K562 (cell line): Measurements from ENCODE around the gene ZNF143. TPM values are rescaled to one million over a fixed set of nuclear protein-coding genes. Genes with fewer than 3 reads are reported as not detected.
A peak's percentile ranks its signal among the peaks of the same experiment; 100 is the strongest.

ENCODE experiments used
- ATAC-seq: fragments of 200-7000 bp; cut with Tn5 transposase; 3 replicates; pipeline ENCODE4 v1.9.1; 2020; ENCODE audit warnings: moderate library complexity
- BruUV-seq: library from RNA; stranded (reverse); fragments of 400-500 nt; replicated peaks from 2 replicates; lab custom pipeline; 2021; lab: Mats Ljungman, UMichigan
- CTCF ChIA-PET: fragments of 300-600 bp; formaldehyde crosslinking; extraction: SDS; loops from one replicate; lab custom pipeline; 2021; ENCODE audit warnings: low intra/inter-chr PET ratio; lab: Yijun Ruan, JAX
- POLR2A ChIA-PET: fragments of 300-600, 350-650 bp; sonication (Branson Sonifier 250); formaldehyde crosslinking; extraction: SDS; loops from one replicate; lab custom pipeline; 2021; ENCODE audit warnings: antibody characterized with exemption, inconsistent platforms; lab: Yijun Ruan, JAX
- DNase-seq, 4 experiments: peaks; one replicate each; pipeline versions ENCODE4 v3.0.0 to v3.0.0-alpha.2; 2011 to 2018; ENCODE audit warnings: low spot score in 3 of 4, mixed read lengths in 3 of 4; ENCODE audit errors: extremely low read depth in 1 of 4
- FAIRE-seq: peaks from 2 replicates; lab custom pipeline; 2011; peaks lifted over from hg19 to GRCh38; lab: Jason Lieb, UNC
- H2AFZ ChIP-seq: 2 replicates; pipeline ENCODE4 v1.6.0; 2011; ENCODE audit warnings: low read depth, low read length, control low read depth, inconsistent platforms
- H3K27ac ChIP-seq: fragments of 200-600 bp; 3 replicates; pipeline ENCODE4 v1.8.0; 2011; ENCODE audit warnings: low read depth, mild to moderate bottlenecking, control low read depth, inconsistent platforms, low read length, moderate library complexity, mixed read lengths; ENCODE audit errors: extremely low read depth
- H3K27me3 ChIP-seq, 2 experiments: fragments of 300-600 bp in 1 of 2; 2 replicates in 1 of 2; 3 replicates in 1 of 2; pipeline versions ENCODE4 v1.6.0 to v1.8.0; 2011; ENCODE audit warnings: inconsistent platforms in 2 of 2, low read length in 2 of 2, mild to moderate bottlenecking in 1 of 2, mixed read lengths in 1 of 2, moderate library complexity in 1 of 2; ENCODE audit not compliant: control insufficient read depth in 2 of 2, insufficient read depth in 2 of 2
- H3K36me3 ChIP-seq: fragments of 300-600 bp; 3 replicates; pipeline ENCODE4 v1.8.0; 2011; ENCODE audit warnings: mild to moderate bottlenecking, low read length, inconsistent platforms; ENCODE audit not compliant: control insufficient read depth, insufficient read depth
- H3K4me1 ChIP-seq, 2 experiments: fragments of 200-600 bp in 1 of 2; replicated peaks in 1 of 2; 2 replicates in 1 of 2; 3 replicates in 1 of 2; pipeline versions ENCODE4 v1.5.1 to v1.8.0; 2011; ENCODE audit warnings: inconsistent platforms in 2 of 2, low read length in 2 of 2, mild to moderate bottlenecking in 1 of 2, mixed read lengths in 1 of 2, moderate library complexity in 1 of 2; ENCODE audit not compliant: control insufficient read depth in 2 of 2, insufficient read depth in 2 of 2
- H3K4me2 ChIP-seq: 2 replicates; pipeline ENCODE4 v1.6.1; 2011; ENCODE audit warnings: low read length, control low read depth, inconsistent platforms, mixed read lengths; ENCODE audit not compliant: insufficient read depth
- H3K4me3 ChIP-seq: fragments of 200-600 bp; sonication (generic), shearing (Covaris generic); 2 replicates; pipeline ENCODE4 v1.5.1; 2016; ENCODE audit warnings: control low read depth, inconsistent platforms
- H3K79me2 ChIP-seq: fragments of 200-600 bp; 3 replicates; pipeline ENCODE4 v1.8.0; 2011; ENCODE audit warnings: low read length, inconsistent platforms; ENCODE audit not compliant: control insufficient read depth, insufficient read depth
- H3K9ac ChIP-seq, 2 experiments: 2 replicates each; pipeline versions ENCODE4 v1.6.0 to v1.6.1; 2011; ENCODE audit warnings: low read depth in 2 of 2, low read length in 2 of 2, control low read depth in 1 of 2, inconsistent platforms in 1 of 2, mild to moderate bottlenecking in 1 of 2, mixed read lengths in 1 of 2; ENCODE audit not compliant: insufficient read depth in 1 of 2
- H3K9me1 ChIP-seq: one replicate; pipeline ENCODE4 v1.6.0; 2011; ENCODE audit warnings: inconsistent platforms, mild to moderate bottlenecking, low read length, moderate library complexity; ENCODE audit not compliant: control insufficient read depth, insufficient read depth
- H3K9me3 ChIP-seq: replicated peaks from 2 replicates; pipeline ENCODE4 v1.5.1; 2011; ENCODE audit warnings: low read depth, low read length, inconsistent platforms; ENCODE audit not compliant: control insufficient read depth, insufficient read depth
- H4K20me1 ChIP-seq: replicated peaks from 2 replicates; pipeline ENCODE4 v1.6.1; 2011; ENCODE audit warnings: low read length, inconsistent platforms, mixed read lengths; ENCODE audit not compliant: control insufficient read depth, insufficient read depth
- BDP1 ChIP-seq: IDR thresholded peaks from 3 replicates; pipeline ENCODE4 v1.6.1; 2011; ENCODE audit not compliant: insufficient read length, insufficient read depth
- C11orf30 ChIP-seq: fragments of 450-650 bp; IDR thresholded peaks from 2 replicates; pipeline ENCODE4 v1.6.1; 2016; ENCODE audit warnings: low read depth, mild to moderate bottlenecking
- EGR1 ChIP-seq: fragments of 450-650 bp; conservative IDR thresholded peaks from 2 replicates; pipeline ENCODE4 v1.6.1; 2017; ENCODE audit warnings: mild to moderate bottlenecking
- EP400 ChIP-seq: fragments of 450-650 bp; IDR thresholded peaks from 2 replicates; pipeline ENCODE4 v1.6.1; 2017; ENCODE audit warnings: antibody characterized with exemption, mild to moderate bottlenecking, moderate library complexity
- FIP1L1 ChIP-seq: fragments of 200-400 bp; formaldehyde crosslinking; IDR thresholded peaks from 2 replicates; pipeline ENCODE4 v1.6.1; 2018; ENCODE audit warnings: mild to moderate bottlenecking, low read depth, low read length; ENCODE audit not compliant: poor library complexity, severe bottlenecking
- HLTF ChIP-seq: fragments of 450-650 bp; IDR thresholded peaks from 2 replicates; pipeline ENCODE4 v1.6.1; 2016
- MAFF ChIP-seq: IDR thresholded peaks from 2 replicates; pipeline ENCODE4 v1.6.1; 2012; ENCODE audit warnings: low read length, improper control_type of control experiment
- NFE2 ChIP-seq: IDR thresholded peaks from 2 replicates; pipeline ENCODE4 v1.6.1; 2014; ENCODE audit warnings: antibody characterized with exemption, low read depth
- SMAD2 ChIP-seq: fragments of 150-350 bp; IDR thresholded peaks from 2 replicates; pipeline ENCODE4 v1.6.1; 2014; ENCODE audit warnings: low read depth, mild to moderate bottlenecking, low read length
- ZNF121 ChIP-seq: sonication (generic); formaldehyde crosslinking; conservative IDR thresholded peaks from 2 replicates; pipeline ENCODE4 v1.8.0; 2022; ENCODE audit warnings: missing genetic modification reagents
- ZNF316 ChIP-seq: fragments of 450-650 bp; IDR thresholded peaks from 2 replicates; pipeline ENCODE4 v1.6.1; 2016
- WGBS: fragments of 100-300 bp; shearing (Covaris generic); methylation state at CpG from one replicate; pipeline ENCODE4 v1.1.6; 2016; ENCODE audit warnings: low coverage, mixed read lengths; ENCODE audit not compliant: insufficient coverage; ENCODE audit errors: missing lambda C conversion rate; 5-methylcytosine and 5-hydroxymethylcytosine counted together
- in situ Hi-C: fragments of 300-500 bp; cut with MboI; formaldehyde crosslinking; loops from 4 replicates; pipeline ENCODE4 v1.15.0; 2018; ENCODE audit warnings: inconsistent platforms, mixed read lengths
- intact Hi-C: fragments of 100-400 bp; cut with micrococcal nuclease; formaldehyde crosslinking; loops from 2 replicates; pipeline ENCODE4 v1.14.2; 2022
- polyA plus RNA-seq, 8 experiments: library from polyadenylated mRNA; depleted of rRNA in 4 of 8; stranded (reverse) in 5 of 8; unstranded in 3 of 8; fragments of >200 nt; fragmentation: Nextera tagmentation in 2 of 8; fragmentation: Illumina TruSeq in 1 of 8; extraction: Ambion mirVana in 2 of 8; extraction: Trizol in 1 of 8; gene quantifications; 2 replicates each; pipeline versions ENCODE4 v1.2.1 to v1.2.3, GENCODE V29; 2011 to 2014; ENCODE audit warnings: inconsistent platforms in 1 of 8, missing spikeins in 1 of 8
- total RNA-seq, 7 experiments: library from RNA; depleted of rRNA in 6 of 7; stranded (reverse); fragments of >200 nt in 6 of 7; fragmentation: Illumina TruSeq in 2 of 7; extraction: Trizol in 2 of 7; gene quantifications; 2 replicates each; pipeline versions ENCODE4 v1.2.1 to v1.2.3, GENCODE V29; 2011 to 2021; ENCODE audit warnings: low replicate concordance in 1 of 7
- TF ChIP-seq, protein P1 (sequence below): sonication (generic); formaldehyde crosslinking; IDR thresholded peaks from 2 replicates; pipeline ENCODE4 v1.8.1; 2023; ENCODE audit warnings: missing genetic modification reagents, mild to moderate bottlenecking, borderline replicate concordance
- TF ChIP-seq, protein P2 (sequence below): sonication (generic); formaldehyde crosslinking; IDR thresholded peaks from 2 replicates; pipeline ENCODE4 v1.9.0; 2022; ENCODE audit warnings: mild to moderate bottlenecking, missing genetic modification reagents

ZNF143 gene
- total and polyA plus RNA-seq, 9 of the 15 experiments (the other 6 are each of a cell fraction or from before 2014, with no cell fraction given) = 18.4 to 58.5 (median 27.1) TPM

DNA sequence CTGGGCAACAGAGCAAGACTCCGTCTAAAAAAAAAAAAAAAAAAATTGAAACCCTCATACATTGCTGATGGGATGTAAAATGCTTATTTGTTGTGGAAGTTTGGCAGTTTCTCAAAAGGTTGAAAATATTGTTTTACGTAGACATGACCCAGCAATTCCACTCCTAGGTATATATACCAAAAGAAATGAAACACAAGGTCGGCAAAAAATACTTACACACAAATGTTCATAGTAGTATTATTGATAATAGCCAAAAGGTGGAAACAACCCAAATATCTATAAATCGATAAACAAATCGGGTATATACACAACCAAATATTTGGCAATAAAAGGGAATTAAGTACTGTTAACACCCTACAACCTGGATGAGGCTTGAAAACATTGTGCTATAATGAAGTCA is 5.1 kb upstream of the ZNF143 start:
- no peak overlapping the region for H3K4me2 ChIP-seq
- no peak for FAIRE-seq
- in situ Hi-C loops = no loop called here
- TF ChIP-seq NFE2 = no peak
- no peak for TF ChIP-seq SMAD2
- TF ChIP-seq C11orf30 = peak; percentile 36; the same call in 1 of the 2 replicates
- no peak for TF ChIP-seq FIP1L1
- TF ChIP-seq, protein P1, sequence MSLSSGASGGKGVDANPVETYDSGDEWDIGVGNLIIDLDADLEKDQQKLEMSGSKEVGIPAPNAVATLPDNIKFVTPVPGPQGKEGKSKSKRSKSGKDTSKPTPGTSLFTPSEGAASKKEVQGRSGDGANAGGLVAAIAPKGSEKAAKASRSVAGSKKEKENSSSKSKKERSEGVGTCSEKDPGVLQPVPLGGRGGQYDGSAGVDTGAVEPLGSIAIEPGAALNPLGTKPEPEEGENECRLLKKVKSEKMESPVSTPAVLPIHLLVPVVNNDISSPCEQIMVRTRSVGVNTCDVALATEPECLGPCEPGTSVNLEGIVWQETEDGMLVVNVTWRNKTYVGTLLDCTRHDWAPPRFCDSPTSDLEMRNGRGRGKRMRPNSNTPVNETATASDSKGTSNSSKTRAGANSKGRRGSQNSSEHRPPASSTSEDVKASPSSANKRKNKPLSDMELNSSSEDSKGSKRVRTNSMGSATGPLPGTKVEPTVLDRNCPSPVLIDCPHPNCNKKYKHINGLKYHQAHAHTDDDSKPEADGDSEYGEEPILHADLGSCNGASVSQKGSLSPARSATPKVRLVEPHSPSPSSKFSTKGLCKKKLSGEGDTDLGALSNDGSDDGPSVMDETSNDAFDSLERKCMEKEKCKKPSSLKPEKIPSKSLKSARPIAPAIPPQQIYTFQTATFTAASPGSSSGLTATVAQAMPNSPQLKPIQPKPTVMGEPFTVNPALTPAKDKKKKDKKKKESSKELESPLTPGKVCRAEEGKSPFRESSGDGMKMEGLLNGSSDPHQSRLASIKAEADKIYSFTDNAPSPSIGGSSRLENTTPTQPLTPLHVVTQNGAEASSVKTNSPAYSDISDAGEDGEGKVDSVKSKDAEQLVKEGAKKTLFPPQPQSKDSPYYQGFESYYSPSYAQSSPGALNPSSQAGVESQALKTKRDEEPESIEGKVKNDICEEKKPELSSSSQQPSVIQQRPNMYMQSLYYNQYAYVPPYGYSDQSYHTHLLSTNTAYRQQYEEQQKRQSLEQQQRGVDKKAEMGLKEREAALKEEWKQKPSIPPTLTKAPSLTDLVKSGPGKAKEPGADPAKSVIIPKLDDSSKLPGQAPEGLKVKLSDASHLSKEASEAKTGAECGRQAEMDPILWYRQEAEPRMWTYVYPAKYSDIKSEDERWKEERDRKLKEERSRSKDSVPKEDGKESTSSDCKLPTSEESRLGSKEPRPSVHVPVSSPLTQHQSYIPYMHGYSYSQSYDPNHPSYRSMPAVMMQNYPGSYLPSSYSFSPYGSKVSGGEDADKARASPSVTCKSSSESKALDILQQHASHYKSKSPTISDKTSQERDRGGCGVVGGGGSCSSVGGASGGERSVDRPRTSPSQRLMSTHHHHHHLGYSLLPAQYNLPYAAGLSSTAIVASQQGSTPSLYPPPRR = no peak
- TF ChIP-seq EGR1 = no peak
- peak; percentile 29; the same call in 1 of the 2 replicates for TF ChIP-seq MAFF
- no peak for TF ChIP-seq HLTF
- TF ChIP-seq EP400 = no peak
- peak; percentile 70 for TF ChIP-seq ZNF316
- TF ChIP-seq ZNF121 (CRISPR knock-in tag) = peak; percentile 1; the same call in 1 of the 2 replicates
- TF ChIP-seq BDP1 = no peak
- TF ChIP-seq, protein P2, sequence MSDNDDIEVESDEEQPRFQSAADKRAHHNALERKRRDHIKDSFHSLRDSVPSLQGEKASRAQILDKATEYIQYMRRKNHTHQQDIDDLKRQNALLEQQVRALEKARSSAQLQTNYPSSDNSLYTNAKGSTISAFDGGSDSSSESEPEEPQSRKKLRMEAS (CRISPR knock-in tag) = no peak
- TF ChIP-seq, all 486 proteins: peak for 4
- H3K36me3 ChIP-seq = 0 out of 3 replicates have a peak, but pooled peaks cover 2% of the 10 kb centered on the region
- H3K79me2 ChIP-seq = peaks cover 15% of the 10 kb centered on the region
- H2AFZ ChIP-seq = no peak overlapping the region
- H3K4me1 ChIP-seq = peaks cover 0 to 5% of the 10 kb centered on the region in 2 experiments; a peak in 1 of 5 replicates
- ATAC-seq (no peak), DNase-seq (no peak)
- no peaks in the 10 kb centered on the region; the same call in 1 of the 2 replicates for H3K9me3 ChIP-seq
- no peak overlapping the region for H3K9ac ChIP-seq
- H3K27me3 ChIP-seq = no peaks in the 10 kb centered on the region
- 70% methylated on average over 5 of the region's 5 CpGs for WGBS
- H3K27ac ChIP-seq = no peak overlapping the region
- intact Hi-C loops = no loop called here
- ChIA-PET POLR2A (no interaction called here), CTCF (no interaction called here)
- no TSS peak for BruUV-seq
- no peak overlapping the region for H3K4me3 ChIP-seq
- H4K20me1 ChIP-seq = no peaks in the 10 kb centered on the region
- H3K9me1 ChIP-seq = no peaks in the 10 kb centered on the region
